Activated naive CD8-positive, alpha-beta T cell treated with anti-CD3 and anti-CD28 coated beads, Interleukin-2, amount 10 ng/mL, durations not matched to agents 7 days and 5 days (primary cell): Measurements from ENCODE around the gene CDH13. TPM values are rescaled to one million over a fixed set of nuclear protein-coding genes. Genes with fewer than 3 reads are reported as not detected.

Source experiments
- ATAC-seq: fragments of 150-1000 bp; cut with Tn5 transposase; one replicate; pipeline ENCODE4 v1.10.0; 2021; ENCODE audit warnings: low read depth, moderate library complexity
- POLR2A ChIA-PET: fragments of 350-600 bp; sonication (Branson Sonifier 250); formaldehyde crosslinking; loops from one replicate; lab custom pipeline; 2021; ENCODE audit warnings: antibody characterized with exemption; lab: Charles Lee
- DNase-seq: peaks from one replicate; pipeline ENCODE4 v3.0.0; 2021
- H3K27ac Mint-ChIP-seq: one replicate; pipeline ENCODE4 v1.8.0; 2022; ENCODE audit warnings: mild to moderate bottlenecking, mixed read lengths
- H3K27me3 Mint-ChIP-seq: one replicate; pipeline ENCODE4 v1.8.0; 2022; ENCODE audit warnings: mild to moderate bottlenecking, moderate library complexity, mixed read lengths
- H3K36me3 Mint-ChIP-seq: one replicate; pipeline ENCODE4 v1.8.0; 2021; ENCODE audit warnings: mild to moderate bottlenecking, mixed read lengths
- H3K4me1 Mint-ChIP-seq: one replicate; pipeline ENCODE4 v1.8.0; 2021; ENCODE audit warnings: mixed read lengths
- H3K4me3 Mint-ChIP-seq: one replicate; pipeline ENCODE4 v1.8.0; 2022; ENCODE audit warnings: mild to moderate bottlenecking, moderate library complexity, mixed read lengths
- H3K9me3 Mint-ChIP-seq: one replicate; pipeline ENCODE4 v1.8.0; 2021; ENCODE audit warnings: mixed read lengths
- total RNA-seq, 2 experiments: library from RNA; stranded (reverse); gene quantifications; one replicate each; pipeline ENCODE4 v1.2.3, GENCODE V29; 2021

CDH13 gene
- total RNA-seq, 2 experiments from 2014 or later: not detected

DNA sequence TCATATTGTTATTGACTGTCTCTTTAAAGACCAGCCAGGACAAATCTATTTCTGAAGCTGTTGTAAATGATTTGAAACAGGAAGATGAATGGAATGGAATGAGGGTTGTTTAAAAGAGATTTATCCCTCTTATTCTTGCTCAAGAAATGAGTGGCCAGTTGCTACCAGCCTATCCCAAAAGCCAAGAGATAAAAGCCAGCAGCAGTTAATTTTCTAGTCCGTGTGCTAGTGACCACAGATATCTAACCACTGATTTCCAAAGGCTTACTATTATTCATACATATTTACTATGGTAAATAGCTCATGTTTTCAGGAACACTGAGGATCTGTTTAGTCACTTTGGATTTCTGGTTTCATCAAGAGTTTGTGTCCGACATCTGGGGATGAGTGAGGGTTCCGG, 105.7 kb downstream of the CDH13 start:
- H3K36me3 Mint-ChIP-seq: peaks cover 2% of the 10 kb centered on the region
- DNase-seq (no peak), ATAC-seq (no peak)
- H3K27ac Mint-ChIP-seq: no peak overlapping the region
- peaks cover 6% of the 10 kb centered on the region for H3K9me3 Mint-ChIP-seq
- peaks cover 4% of the 10 kb centered on the region for H3K27me3 Mint-ChIP-seq
- peaks cover 4% of the 10 kb centered on the region for H3K4me1 Mint-ChIP-seq
- no peak overlapping the region for H3K4me3 Mint-ChIP-seq
- POLR2A ChIA-PET: interaction anchor here (0.6 kb wide), 1 partner anchor 119 kb away, joined by 3 read pairs; no protein-coding TSS in a partner anchor

GRCh38 chr16:82735186-82735585, 108.4 kb downstream of the CDH13 start:
- Mint-ChIP-seq H3K9me3 (peaks cover 3% of the 10 kb centered on the region), H3K4me1 (peaks cover 1% of the 10 kb centered on the region), H3K36me3 (no peaks in the 10 kb centered on the region), H3K27me3 (peaks cover 10% of the 10 kb centered on the region), H3K4me3 (no peak overlapping the region), H3K27ac (no peak overlapping the region)
- ATAC-seq: no peak
- POLR2A ChIA-PET: no interaction called here
- no peak for DNase-seq

DNA sequence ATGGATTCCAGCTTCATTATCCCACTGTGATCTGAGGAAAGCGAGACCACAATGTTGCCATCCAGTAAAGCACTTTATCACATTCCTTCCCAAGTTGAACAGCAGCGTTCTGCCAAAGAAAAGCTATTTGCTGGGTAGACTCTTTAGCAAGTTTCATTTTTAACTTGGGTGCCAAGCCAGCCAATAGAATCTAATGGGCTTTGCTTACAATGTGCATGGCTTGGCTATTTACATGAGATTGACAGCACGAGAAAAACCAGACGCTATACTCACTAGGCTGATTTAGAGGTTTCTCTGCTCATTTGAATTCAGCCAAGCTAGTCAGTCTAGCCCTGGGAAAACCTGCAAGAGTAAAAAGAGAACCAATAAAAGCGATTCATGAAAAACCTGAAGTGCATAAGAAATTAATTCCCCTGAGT, 108.9 kb downstream of the CDH13 start:
- Mint-ChIP-seq H3K9me3 (peaks cover 2% of the 10 kb centered on the region), H3K4me1 (peaks cover 1% of the 10 kb centered on the region), H3K4me3 (no peak overlapping the region), H3K27me3 (peaks cover 10% of the 10 kb centered on the region), H3K36me3 (no peaks in the 10 kb centered on the region), H3K27ac (no peak overlapping the region)
- DNase-seq (no peak), ATAC-seq (no peak)
- POLR2A ChIA-PET: no interaction called here

DNA sequence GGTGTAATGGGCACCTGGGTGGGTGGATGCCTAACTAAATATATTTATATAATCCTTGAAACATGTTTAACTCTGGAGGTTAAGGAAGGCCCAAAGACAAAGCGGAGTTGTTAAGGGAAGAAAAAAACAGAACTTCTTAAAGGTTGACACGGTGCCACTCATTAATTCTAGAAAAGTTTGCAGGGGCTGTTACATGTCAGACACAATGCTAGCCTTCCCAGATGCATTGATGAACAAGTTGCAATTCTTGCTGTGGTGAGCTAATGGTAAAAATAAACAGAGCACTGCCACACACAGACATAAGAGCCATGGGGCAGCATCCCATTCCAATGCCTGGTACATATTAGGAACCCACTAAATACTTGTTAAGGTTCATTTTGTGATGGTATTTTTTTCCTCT, 109.5 kb downstream of the CDH13 start:
- DNase-seq (no peak), ATAC-seq (no peak)
- no peaks in the 10 kb centered on the region for H3K36me3 Mint-ChIP-seq
- H3K9me3 Mint-ChIP-seq: peaks cover 2% of the 10 kb centered on the region
- no peak overlapping the region for H3K27ac Mint-ChIP-seq
- peaks cover 1% of the 10 kb centered on the region for H3K4me1 Mint-ChIP-seq
- no peak overlapping the region for H3K4me3 Mint-ChIP-seq
- H3K27me3 Mint-ChIP-seq: peaks cover 11% of the 10 kb centered on the region
- POLR2A ChIA-PET: no interaction called here

- Mint-ChIP-seq H3K4me1 (peaks cover 1% of the 10 kb centered on the region), H3K9me3 (no peaks in the 10 kb centered on the region), H3K36me3 (no peaks in the 10 kb centered on the region), H3K27me3 (peaks cover 12% of the 10 kb centered on the region), H3K4me3 (no peak overlapping the region), H3K27ac (no peak overlapping the region)
- ATAC-seq: no peak
- DNase-seq: no peak
- POLR2A ChIA-PET: no interaction called here
These were observed 111.9 kb downstream of the CDH13 start for GRCh38 chr16:82738699-82739098.

DNA sequence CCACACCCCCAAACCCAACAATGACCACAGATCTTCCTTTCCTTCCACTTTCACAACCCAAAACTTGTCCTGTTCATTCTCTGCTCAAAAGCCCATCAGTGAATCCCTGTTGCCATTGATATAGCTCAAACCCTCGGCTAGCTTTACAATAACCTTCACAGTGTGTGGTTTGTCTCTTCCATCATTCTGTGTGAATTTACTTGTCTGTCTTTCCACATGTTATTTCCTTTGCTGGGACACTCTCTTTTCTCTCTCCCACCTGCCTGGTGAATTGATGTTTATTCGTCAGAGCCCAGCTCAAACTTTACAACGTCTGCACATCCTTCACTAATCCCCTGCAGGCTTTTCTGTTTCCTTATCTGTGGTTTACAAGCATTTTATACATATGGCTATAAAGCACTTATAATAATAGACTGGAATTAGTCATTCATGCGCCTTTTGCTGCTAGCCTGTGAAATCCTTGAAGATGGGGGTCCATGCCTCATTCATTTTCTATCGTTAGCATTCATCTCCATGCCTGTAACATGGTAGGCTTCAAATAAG, 114.4 kb downstream of the CDH13 start:
- H3K27me3 Mint-ChIP-seq: peaks cover 15% of the 10 kb centered on the region
- no peak overlapping the region for H3K27ac Mint-ChIP-seq
- POLR2A ChIA-PET: no interaction called here
- ATAC-seq (no peak), DNase-seq (no peak)
- no peaks in the 10 kb centered on the region for H3K9me3 Mint-ChIP-seq
- H3K36me3 Mint-ChIP-seq: no peaks in the 10 kb centered on the region
- peaks cover 1% of the 10 kb centered on the region for H3K4me1 Mint-ChIP-seq
- no peak overlapping the region for H3K4me3 Mint-ChIP-seq

DNA sequence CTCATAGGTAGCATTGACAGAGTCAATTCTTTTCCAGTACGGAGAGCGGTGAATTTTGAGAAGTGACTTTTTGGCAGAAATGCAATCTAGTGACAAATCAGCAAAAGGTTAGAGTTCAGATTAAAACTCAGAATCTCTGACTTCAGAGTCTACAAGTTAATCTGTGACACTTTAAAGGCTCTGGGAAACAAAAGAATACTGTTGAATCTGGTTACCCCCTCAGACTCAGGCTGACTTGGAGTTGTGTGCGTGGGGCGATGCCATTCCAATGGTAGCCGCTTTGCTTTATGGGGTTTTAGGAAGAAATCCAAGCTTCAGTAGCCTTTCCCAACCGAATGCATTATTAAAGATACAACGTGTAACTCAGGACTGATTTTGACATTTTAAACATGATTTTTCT, 118.2 kb downstream of the CDH13 start:
- Mint-ChIP-seq H3K36me3 (no peaks in the 10 kb centered on the region), H3K9me3 (no peaks in the 10 kb centered on the region), H3K27ac (no peak overlapping the region), H3K4me3 (no peak overlapping the region), H3K4me1 (no peaks in the 10 kb centered on the region), H3K27me3 (peaks cover 13% of the 10 kb centered on the region)
- no peak for ATAC-seq
- DNase-seq: no peak
- POLR2A ChIA-PET: no interaction called here

GRCh38 chr16:82748026-82748425, 121.3 kb downstream of the CDH13 start:
- Mint-ChIP-seq H3K9me3 (no peaks in the 10 kb centered on the region), H3K27me3 (peaks cover 10% of the 10 kb centered on the region), H3K36me3 (no peaks in the 10 kb centered on the region), H3K4me1 (peaks cover 3% of the 10 kb centered on the region), H3K4me3 (no peak overlapping the region), H3K27ac (no peak overlapping the region)
- DNase-seq (no peak), ATAC-seq (no peak)
- POLR2A ChIA-PET: interaction anchor here (0.7 kb wide), 1 partner anchor 106 kb away, joined by 3 read pairs; no protein-coding TSS in a partner anchor

DNA sequence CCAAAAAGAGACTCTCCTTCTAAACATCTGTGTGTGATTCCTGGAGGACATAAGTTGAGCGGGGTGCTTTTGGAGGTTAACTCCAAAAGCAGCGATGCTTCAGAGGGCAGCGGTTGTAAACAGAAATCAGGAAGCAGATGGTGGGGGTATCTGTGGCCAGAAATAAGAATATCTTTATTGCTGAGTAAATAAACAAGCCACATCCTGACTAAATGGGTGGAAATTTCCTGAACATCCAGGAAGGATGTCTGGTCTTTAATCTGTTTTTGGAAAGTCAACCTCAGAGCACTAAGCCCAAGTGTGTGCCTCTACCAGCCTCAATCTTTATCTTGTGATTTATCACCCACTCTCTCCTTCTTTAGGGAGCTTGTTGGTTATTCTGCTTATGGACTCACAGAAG, 123.3 kb downstream of the CDH13 start:
- peaks cover 11% of the 10 kb centered on the region for H3K27me3 Mint-ChIP-seq
- ATAC-seq: no peak
- H3K9me3 Mint-ChIP-seq: no peaks in the 10 kb centered on the region
- peaks cover 3% of the 10 kb centered on the region for H3K4me1 Mint-ChIP-seq
- DNase-seq: no peak
- H3K27ac Mint-ChIP-seq: no peak overlapping the region
- no peaks in the 10 kb centered on the region for H3K36me3 Mint-ChIP-seq
- POLR2A ChIA-PET: no interaction called here
- H3K4me3 Mint-ChIP-seq: no peak overlapping the region

- H3K9me3 Mint-ChIP-seq: no peaks in the 10 kb centered on the region
- H3K27ac Mint-ChIP-seq: no peak overlapping the region
- ATAC-seq (no peak), DNase-seq (no peak)
- no peaks in the 10 kb centered on the region for H3K36me3 Mint-ChIP-seq
- H3K4me3 Mint-ChIP-seq: no peak overlapping the region
- POLR2A ChIA-PET: no interaction called here
- peaks cover 11% of the 10 kb centered on the region for H3K27me3 Mint-ChIP-seq
- H3K4me1 Mint-ChIP-seq: peaks cover 3% of the 10 kb centered on the region
These were observed 124.3 kb downstream of the CDH13 start for GRCh38 chr16:82751020-82751419.

GRCh38 chr16:82752172-82752571, 125.4 kb downstream of the CDH13 start:
- H3K4me3 Mint-ChIP-seq: no peak overlapping the region
- peaks cover 3% of the 10 kb centered on the region for H3K4me1 Mint-ChIP-seq
- DNase-seq (no peak), ATAC-seq (no peak)
- peaks cover 11% of the 10 kb centered on the region for H3K27me3 Mint-ChIP-seq
- H3K27ac Mint-ChIP-seq: no peak overlapping the region
- H3K36me3 Mint-ChIP-seq: no peaks in the 10 kb centered on the region
- POLR2A ChIA-PET: no interaction called here
- H3K9me3 Mint-ChIP-seq: no peaks in the 10 kb centered on the region

DNA sequence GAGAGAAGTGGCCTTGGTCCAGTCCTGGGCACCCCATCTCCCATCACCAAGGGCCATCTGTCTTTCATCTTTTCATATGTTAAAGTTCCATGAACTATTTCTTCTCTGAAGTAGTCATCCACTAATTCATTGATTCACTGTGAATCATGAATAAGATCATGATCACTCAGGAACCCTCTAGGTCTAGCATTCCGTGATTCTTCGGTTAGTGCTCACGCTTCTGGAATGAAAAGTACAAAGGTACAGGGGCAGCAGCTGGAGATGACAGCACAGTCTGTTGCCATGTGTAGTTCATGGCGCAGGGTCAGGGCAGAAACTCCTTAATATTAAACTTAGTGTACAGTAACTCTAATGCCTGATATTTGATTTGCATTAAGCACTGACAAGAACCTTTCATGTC, 127.1 kb downstream of the CDH13 start:
- POLR2A ChIA-PET: no interaction called here
- Mint-ChIP-seq H3K4me1 (peaks cover 3% of the 10 kb centered on the region), H3K27me3 (peaks cover 5% of the 10 kb centered on the region), H3K27ac (no peak overlapping the region), H3K36me3 (no peaks in the 10 kb centered on the region), H3K4me3 (no peak overlapping the region), H3K9me3 (no peaks in the 10 kb centered on the region)
- ATAC-seq: no peak
- no peak for DNase-seq

GRCh38 chr16:82754716-82755513, 128.1 kb downstream of the CDH13 start:
- no peak for ATAC-seq
- Mint-ChIP-seq H3K9me3 (no peaks in the 10 kb centered on the region), H3K4me1 (peaks cover 3% of the 10 kb centered on the region), H3K36me3 (no peaks in the 10 kb centered on the region), H3K27ac (no peak overlapping the region), H3K27me3 (peaks cover 5% of the 10 kb centered on the region), H3K4me3 (no peak overlapping the region)
- POLR2A ChIA-PET: no interaction called here
- no peak for DNase-seq
